Measurements from ENCODE around the gene LARP6. TPM values are rescaled to one million over a fixed set of nuclear protein-coding genes. Genes with fewer than 3 reads are reported as not detected.

LARP6 gene
- total RNA-seq, 1 donor from 2014 or later = 24.8 TPM

- DNase-seq (ENCODE audit: low spot score in 2 of 2, unreplicated experiment in 2 of 2) = no peak
- H3K4me1 Mint-ChIP-seq = peaks cover 10% of the 10 kb centered on the region
Measured at GRCh38 chr15:70835415-70835814, 18.5 kb downstream of the LARP6 start.

GRCh38 chr15:70834999-70835398 is 19.0 kb downstream of the LARP6 start:
- no peak for TF ChIP-seq CTCF (IDR thresholded peaks at IDR 0.05; ENCODE audit: unreplicated experiment)
- DNase-seq (ENCODE audit: low spot score in 2 of 2, unreplicated experiment in 2 of 2) = no peak
- Mint-ChIP-seq H3K27ac (no peak overlapping the region), H3K9me3 (no peaks in the 10 kb centered on the region), H3K4me3 (no peak overlapping the region), H3K4me1 (peaks cover 10% of the 10 kb centered on the region), H3K36me3 (peaks cover 42% of the 10 kb centered on the region), H3K27me3 (ENCODE audit: low read depth) (no peaks in the 10 kb centered on the region)

More at GRCh38 chr15:70835415-70835814, 18.5 kb downstream of the LARP6 start:
- no peak for TF ChIP-seq CTCF (IDR thresholded peaks at IDR 0.05; ENCODE audit: unreplicated experiment)
- Mint-ChIP-seq H3K36me3 (peaks cover 43% of the 10 kb centered on the region), H3K9me3 (no peaks in the 10 kb centered on the region), H3K27me3 (ENCODE audit: low read depth) (no peaks in the 10 kb centered on the region), H3K4me3 (no peak overlapping the region), H3K27ac (no peak overlapping the region)

GRCh38 chr15:70833861-70834765 is 19.8 kb downstream of the LARP6 start:
- peak overlapping the region; percentile 94 for H3K27ac Mint-ChIP-seq
- H3K4me1 Mint-ChIP-seq = peaks cover 10% of the 10 kb centered on the region
- H3K27me3 Mint-ChIP-seq (ENCODE audit: low read depth) = no peaks in the 10 kb centered on the region
- H3K9me3 Mint-ChIP-seq = no peaks in the 10 kb centered on the region
- no peak for DNase-seq (ENCODE audit: low spot score in 2 of 2, unreplicated experiment in 2 of 2)
- H3K36me3 Mint-ChIP-seq = peaks cover 40% of the 10 kb centered on the region
- no peak for TF ChIP-seq CTCF (IDR thresholded peaks at IDR 0.05; ENCODE audit: unreplicated experiment)
- H3K4me3 Mint-ChIP-seq = no peak overlapping the region

- no peak for DNase-seq (ENCODE audit: low spot score in 2 of 2, unreplicated experiment in 2 of 2)
- peaks cover 40% of the 10 kb centered on the region for H3K36me3 Mint-ChIP-seq
- no peak overlapping the region for H3K4me3 Mint-ChIP-seq
- peaks cover 10% of the 10 kb centered on the region for H3K4me1 Mint-ChIP-seq
- H3K27ac Mint-ChIP-seq = peak overlapping the region; percentile 94
- no peak for TF ChIP-seq CTCF (IDR thresholded peaks at IDR 0.05; ENCODE audit: unreplicated experiment)
- no peaks in the 10 kb centered on the region for H3K9me3 Mint-ChIP-seq
- no peaks in the 10 kb centered on the region for H3K27me3 Mint-ChIP-seq (ENCODE audit: low read depth)
Measured at GRCh38 chr15:70833422-70833821, 20.5 kb downstream of the LARP6 start.

DNA sequence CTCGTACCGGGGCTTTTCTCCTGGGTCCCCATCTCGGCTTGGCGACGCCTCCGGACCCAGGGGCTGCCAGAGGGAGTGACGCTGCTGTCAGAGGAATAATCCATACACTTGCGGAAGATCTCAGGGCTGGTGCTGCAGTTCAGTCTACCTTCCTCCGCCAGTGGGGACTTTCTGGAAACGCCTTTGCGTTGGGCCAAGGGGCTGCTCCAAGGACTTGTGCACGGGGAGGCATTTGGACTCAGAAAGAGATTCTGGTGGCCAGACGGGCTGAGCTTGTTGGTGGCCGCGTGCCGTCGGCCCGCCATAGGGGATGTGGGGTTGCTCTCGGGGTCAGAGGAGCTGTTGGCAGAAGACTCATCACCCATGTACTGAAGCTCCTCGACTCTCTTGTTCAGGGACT is 21.8 kb downstream of the LARP6 start:
- DNase-seq (ENCODE audit: low spot score in 2 of 2, unreplicated experiment in 2 of 2) = no peak
- no peak for TF ChIP-seq CTCF (IDR thresholded peaks at IDR 0.05; ENCODE audit: unreplicated experiment)
- Mint-ChIP-seq H3K27ac (no peak overlapping the region), H3K36me3 (peaks cover 40% of the 10 kb centered on the region), H3K9me3 (no peaks in the 10 kb centered on the region), H3K4me1 (peaks cover 10% of the 10 kb centered on the region), H3K4me3 (no peak overlapping the region), H3K27me3 (ENCODE audit: low read depth) (no peaks in the 10 kb centered on the region)
